OCI-LY1 (cell line): ENCODE measurements around the gene NMUR2.

Source experiments
- H2AFZ ChIP-seq: fragments of 200-600 bp; sonication (generic), shearing (Covaris generic); 2 replicates; pipeline ENCODE4 v1.6.0; 2014; ENCODE audit warnings: antibody characterized with exemption, mild to moderate bottlenecking, low read length
- H3F3A ChIP-seq: fragments of 200-600 bp; sonication (generic), shearing (Covaris generic); 2 replicates; pipeline ENCODE4 v1.6.0; 2014; ENCODE audit warnings: mild to moderate bottlenecking, antibody characterized with exemption, low read length, moderate library complexity; ENCODE audit not compliant: insufficient read depth
- H3K27ac ChIP-seq: fragments of 200-600 bp; sonication (generic); 2 replicates; pipeline ENCODE4 v1.5.1; 2014; ENCODE audit warnings: low read length, mixed run types, mild to moderate bottlenecking, low read depth; ENCODE audit not compliant: poor library complexity, severe bottlenecking
- H3K27me3 ChIP-seq: fragments of 200-600 bp; sonication (generic); 2 replicates; pipeline ENCODE4 v1.6.0; 2014; ENCODE audit warnings: antibody characterized with exemption, mild to moderate bottlenecking, low read length, moderate library complexity; ENCODE audit not compliant: insufficient read depth
- H3K36me3 ChIP-seq: fragments of 200-600 bp; sonication (generic); 2 replicates; pipeline ENCODE4 v1.6.1; 2014; ENCODE audit warnings: mild to moderate bottlenecking, antibody characterized with exemption, low read length, moderate library complexity, mixed read lengths; ENCODE audit not compliant: insufficient read depth
- H3K4me1 ChIP-seq: fragments of 200-600 bp; sonication (generic); 2 replicates; pipeline ENCODE4 v1.5.1; 2014; ENCODE audit warnings: mild to moderate bottlenecking, low read length, moderate library complexity; ENCODE audit not compliant: insufficient read depth, severe bottlenecking
- H3K4me2 ChIP-seq: fragments of 200-600 bp; sonication (generic), shearing (Covaris generic); 2 replicates; pipeline ENCODE4 v1.6.1; 2014; ENCODE audit warnings: low read length
- H3K4me3 ChIP-seq: fragments of 200-600 bp; sonication (generic); 2 replicates; pipeline ENCODE4 v1.5.1; 2014; ENCODE audit warnings: low read length, low read depth, mild to moderate bottlenecking, mixed read lengths; ENCODE audit not compliant: poor library complexity, severe bottlenecking
- H3K79me2 ChIP-seq: fragments of 200-600 bp; shearing (Covaris generic); 2 replicates; pipeline ENCODE4 v1.6.1; 2016; ENCODE audit warnings: mixed run types, low read length, mixed read lengths; ENCODE audit not compliant: insufficient read depth
- H3K9ac ChIP-seq: fragments of 200-600 bp; sonication (generic), shearing (Covaris generic); 2 replicates; pipeline ENCODE4 v1.6.1; 2014; ENCODE audit warnings: mild to moderate bottlenecking, low read length, mixed read lengths
- H3K9me2 ChIP-seq: fragments of 200-600 bp; sonication (generic), shearing (Covaris generic); 2 replicates; pipeline ENCODE4 v1.6.1; 2014; ENCODE audit warnings: low read depth, mild to moderate bottlenecking, low read length, mixed read lengths
- H3K9me3 ChIP-seq: fragments of 200-600 bp; shearing (Covaris generic); 2 replicates; pipeline ENCODE4 v1.6.1; 2014; ENCODE audit warnings: low read length, mixed read lengths
- H4K20me1 ChIP-seq: fragments of 200-600 bp; sonication (generic), shearing (Covaris generic); 2 replicates; pipeline ENCODE4 v1.6.0; 2016; ENCODE audit warnings: mild to moderate bottlenecking, low read length; ENCODE audit not compliant: insufficient read depth
- EZH2 ChIP-seq: fragments of 200-600 bp; sonication (generic), shearing (Covaris generic); IDR thresholded peaks from 2 replicates; pipeline ENCODE4 v1.8.0; 2017; ENCODE audit warnings: borderline replicate concordance, mixed run types, mild to moderate bottlenecking, antibody characterized with exemption, low read length, moderate library complexity, mixed read lengths
- TF ChIP-seq, protein P1 (sequence below): fragments of 200-600 bp; sonication (generic), shearing (Covaris generic); IDR thresholded peaks from 2 replicates; pipeline ENCODE4 v1.5.1; 2017; ENCODE audit warnings: mild to moderate bottlenecking, antibody characterized with exemption, low read length, moderate library complexity, mixed read lengths

Gene NMUR2

GRCh38 chr5:152367554-152367953, 37.5 kb downstream of the NMUR2 start:
- Histone ChIP-seq H4K20me1 (no peaks in the 10 kb centered on the region), H3K9me2 (no peaks in the 10 kb centered on the region), H3K27me3 (no peaks in the 10 kb centered on the region), H3K9me3 (no peaks in the 10 kb centered on the region), H3K4me2 (no peak overlapping the region), H3F3A (no peaks in the 10 kb centered on the region), H3K36me3 (no peaks in the 10 kb centered on the region), H3K27ac (no peak overlapping the region), H3K79me2 (no peaks in the 10 kb centered on the region), H2AFZ (no peak overlapping the region), H3K9ac (no peak overlapping the region), H3K4me1 (no peaks in the 10 kb centered on the region), H3K4me3 (no peak overlapping the region)
- TF ChIP-seq EZH2 = no peak
- TF ChIP-seq, protein P1, sequence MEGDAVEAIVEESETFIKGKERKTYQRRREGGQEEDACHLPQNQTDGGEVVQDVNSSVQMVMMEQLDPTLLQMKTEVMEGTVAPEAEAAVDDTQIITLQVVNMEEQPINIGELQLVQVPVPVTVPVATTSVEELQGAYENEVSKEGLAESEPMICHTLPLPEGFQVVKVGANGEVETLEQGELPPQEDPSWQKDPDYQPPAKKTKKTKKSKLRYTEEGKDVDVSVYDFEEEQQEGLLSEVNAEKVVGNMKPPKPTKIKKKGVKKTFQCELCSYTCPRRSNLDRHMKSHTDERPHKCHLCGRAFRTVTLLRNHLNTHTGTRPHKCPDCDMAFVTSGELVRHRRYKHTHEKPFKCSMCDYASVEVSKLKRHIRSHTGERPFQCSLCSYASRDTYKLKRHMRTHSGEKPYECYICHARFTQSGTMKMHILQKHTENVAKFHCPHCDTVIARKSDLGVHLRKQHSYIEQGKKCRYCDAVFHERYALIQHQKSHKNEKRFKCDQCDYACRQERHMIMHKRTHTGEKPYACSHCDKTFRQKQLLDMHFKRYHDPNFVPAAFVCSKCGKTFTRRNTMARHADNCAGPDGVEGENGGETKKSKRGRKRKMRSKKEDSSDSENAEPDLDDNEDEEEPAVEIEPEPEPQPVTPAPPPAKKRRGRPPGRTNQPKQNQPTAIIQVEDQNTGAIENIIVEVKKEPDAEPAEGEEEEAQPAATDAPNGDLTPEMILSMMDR = no peak

GRCh38 chr5:152366716-152367115, 38.4 kb downstream of the NMUR2 start:
- no peaks in the 10 kb centered on the region for H3K9me3 ChIP-seq
- no peak overlapping the region for H2AFZ ChIP-seq
- no peaks in the 10 kb centered on the region for H3K4me1 ChIP-seq
- no peak overlapping the region for H3K27ac ChIP-seq
- TF ChIP-seq, protein P1 = no peak
- TF ChIP-seq EZH2 = no peak
- no peaks in the 10 kb centered on the region for H3K27me3 ChIP-seq
- H3K9ac ChIP-seq = no peak overlapping the region
- no peaks in the 10 kb centered on the region for H3K36me3 ChIP-seq
- H3K79me2 ChIP-seq = no peaks in the 10 kb centered on the region
- no peak overlapping the region for H3K4me3 ChIP-seq
- H3K9me2 ChIP-seq = no peaks in the 10 kb centered on the region
- H4K20me1 ChIP-seq = no peaks in the 10 kb centered on the region
- H3K4me2 ChIP-seq = no peak overlapping the region
- no peaks in the 10 kb centered on the region for H3F3A ChIP-seq

DNA sequence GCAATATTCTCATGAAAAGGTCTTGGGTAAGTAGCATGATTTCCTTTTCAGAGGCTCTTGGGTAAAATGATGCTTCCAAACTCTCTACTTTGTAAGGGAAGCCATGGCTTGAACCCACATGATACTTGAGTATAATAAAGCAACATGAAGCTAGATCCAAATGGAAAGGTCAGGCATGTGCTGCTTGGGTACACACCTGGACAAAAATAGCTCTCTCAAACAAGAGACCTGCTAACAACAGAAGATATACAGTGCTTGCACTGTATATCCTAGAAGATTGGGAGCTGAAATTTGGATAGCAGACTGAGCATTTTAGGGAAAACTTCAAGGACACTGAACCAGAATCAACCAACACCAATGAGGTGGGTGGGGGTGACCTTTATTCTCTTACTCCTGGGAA, 40.2 kb downstream of the NMUR2 start:
- Histone ChIP-seq H3K4me1 (no peaks in the 10 kb centered on the region), H3K9me2 (no peaks in the 10 kb centered on the region), H3K4me2 (no peak overlapping the region), H2AFZ (no peak overlapping the region), H4K20me1 (no peaks in the 10 kb centered on the region), H3K27me3 (no peaks in the 10 kb centered on the region), H3K9me3 (no peaks in the 10 kb centered on the region), H3K4me3 (no peak overlapping the region), H3K36me3 (no peaks in the 10 kb centered on the region), H3F3A (no peaks in the 10 kb centered on the region), H3K9ac (no peak overlapping the region), H3K79me2 (no peaks in the 10 kb centered on the region), H3K27ac (no peak overlapping the region)
- no peak for TF ChIP-seq EZH2
- TF ChIP-seq, protein P1 = no peak
